Measurements from ENCODE around the gene TGFBRAP1.

Gene TGFBRAP1

DNA sequence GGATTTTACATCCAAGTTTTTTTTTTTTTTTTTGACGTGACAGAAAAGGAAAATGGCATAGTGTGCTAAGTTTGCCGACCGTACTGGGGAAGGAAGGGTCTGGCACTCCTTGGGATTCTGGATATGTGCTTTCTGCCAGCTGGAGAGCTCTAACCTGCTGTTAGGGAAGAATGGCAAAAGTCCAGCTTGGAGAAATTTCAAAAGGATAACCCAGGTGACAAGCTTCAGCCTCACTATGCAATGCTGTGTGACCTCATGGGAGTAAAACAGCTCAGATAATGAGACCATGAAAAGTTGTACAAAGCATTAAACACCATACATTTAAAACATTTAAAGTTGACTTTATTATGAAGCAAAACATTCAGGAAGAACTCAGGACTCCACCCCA, 98.3 kb downstream of the TGFBRAP1 start:
- ChIA-PET POLR2A (ENCODE audit: low non-redundant PET) (no interaction called here), CTCF (no interaction called here)
- H3K27ac ChIP-seq = no peak overlapping the region
- TF ChIP-seq, protein P1, sequence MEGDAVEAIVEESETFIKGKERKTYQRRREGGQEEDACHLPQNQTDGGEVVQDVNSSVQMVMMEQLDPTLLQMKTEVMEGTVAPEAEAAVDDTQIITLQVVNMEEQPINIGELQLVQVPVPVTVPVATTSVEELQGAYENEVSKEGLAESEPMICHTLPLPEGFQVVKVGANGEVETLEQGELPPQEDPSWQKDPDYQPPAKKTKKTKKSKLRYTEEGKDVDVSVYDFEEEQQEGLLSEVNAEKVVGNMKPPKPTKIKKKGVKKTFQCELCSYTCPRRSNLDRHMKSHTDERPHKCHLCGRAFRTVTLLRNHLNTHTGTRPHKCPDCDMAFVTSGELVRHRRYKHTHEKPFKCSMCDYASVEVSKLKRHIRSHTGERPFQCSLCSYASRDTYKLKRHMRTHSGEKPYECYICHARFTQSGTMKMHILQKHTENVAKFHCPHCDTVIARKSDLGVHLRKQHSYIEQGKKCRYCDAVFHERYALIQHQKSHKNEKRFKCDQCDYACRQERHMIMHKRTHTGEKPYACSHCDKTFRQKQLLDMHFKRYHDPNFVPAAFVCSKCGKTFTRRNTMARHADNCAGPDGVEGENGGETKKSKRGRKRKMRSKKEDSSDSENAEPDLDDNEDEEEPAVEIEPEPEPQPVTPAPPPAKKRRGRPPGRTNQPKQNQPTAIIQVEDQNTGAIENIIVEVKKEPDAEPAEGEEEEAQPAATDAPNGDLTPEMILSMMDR (conservative IDR thresholded peaks at IDR 0.05; ENCODE audit: low read depth) = no peak
- no peak for DNase-seq (ENCODE audit: low spot score)

DNA sequence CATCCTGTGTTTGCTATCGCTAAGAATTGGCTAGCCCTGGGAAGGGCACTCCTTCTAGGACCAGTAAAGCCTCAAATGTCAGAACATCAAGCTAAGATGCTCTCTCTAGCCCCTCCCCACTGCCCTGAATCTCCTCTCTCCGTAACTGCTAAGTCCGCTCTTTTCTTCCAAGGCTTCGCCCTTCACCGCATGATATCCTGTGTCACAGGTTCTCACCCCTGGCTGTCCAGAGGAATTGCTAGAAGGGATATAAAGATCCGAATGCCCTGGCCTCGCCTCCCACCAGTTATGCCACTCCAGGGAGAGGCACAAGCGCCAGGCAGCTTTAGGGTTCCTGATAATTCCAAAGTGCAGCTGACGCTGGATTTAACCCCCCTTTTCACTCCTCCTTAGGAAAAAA, 105.1 kb downstream of the TGFBRAP1 start:
- DNase-seq (ENCODE audit: low spot score) = no peak
- no peak overlapping the region for H3K27ac ChIP-seq
- CTCF ChIA-PET = no interaction called here
- TF ChIP-seq, protein P1 (conservative IDR thresholded peaks at IDR 0.05; ENCODE audit: low read depth) = no peak
- POLR2A ChIA-PET (ENCODE audit: low non-redundant PET) = no interaction called here

DNA sequence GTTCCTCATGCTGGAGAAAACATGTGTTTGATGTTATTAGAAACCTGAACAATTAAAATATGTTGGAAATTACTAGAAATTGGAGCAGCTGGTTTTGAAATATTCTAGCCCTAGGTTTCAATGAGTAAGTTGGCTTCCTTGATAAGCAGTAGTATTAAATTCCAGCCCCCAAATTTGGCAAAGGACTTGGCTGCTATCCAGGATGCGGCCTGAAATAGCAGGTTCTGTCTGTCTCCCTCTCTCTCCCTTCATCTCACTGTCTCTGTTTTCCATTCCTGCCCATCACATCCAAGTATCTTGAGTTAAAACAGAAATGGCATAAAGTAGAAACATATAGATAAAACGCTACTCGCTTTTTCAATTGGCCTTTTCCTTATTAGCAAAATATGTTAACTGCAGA, 108.9 kb downstream of the TGFBRAP1 start:
- ChIA-PET CTCF (interaction anchor here (0.6 kb wide), 1 partner anchor 867 kb away, joined by 3 read pairs; no protein-coding TSS in a partner anchor), POLR2A (ENCODE audit: low non-redundant PET) (no interaction called here)
- DNase-seq (ENCODE audit: low spot score) = no peak
- TF ChIP-seq, protein P1 (conservative IDR thresholded peaks at IDR 0.05; ENCODE audit: low read depth) = no peak
- H3K27ac ChIP-seq = no peak overlapping the region

DNA sequence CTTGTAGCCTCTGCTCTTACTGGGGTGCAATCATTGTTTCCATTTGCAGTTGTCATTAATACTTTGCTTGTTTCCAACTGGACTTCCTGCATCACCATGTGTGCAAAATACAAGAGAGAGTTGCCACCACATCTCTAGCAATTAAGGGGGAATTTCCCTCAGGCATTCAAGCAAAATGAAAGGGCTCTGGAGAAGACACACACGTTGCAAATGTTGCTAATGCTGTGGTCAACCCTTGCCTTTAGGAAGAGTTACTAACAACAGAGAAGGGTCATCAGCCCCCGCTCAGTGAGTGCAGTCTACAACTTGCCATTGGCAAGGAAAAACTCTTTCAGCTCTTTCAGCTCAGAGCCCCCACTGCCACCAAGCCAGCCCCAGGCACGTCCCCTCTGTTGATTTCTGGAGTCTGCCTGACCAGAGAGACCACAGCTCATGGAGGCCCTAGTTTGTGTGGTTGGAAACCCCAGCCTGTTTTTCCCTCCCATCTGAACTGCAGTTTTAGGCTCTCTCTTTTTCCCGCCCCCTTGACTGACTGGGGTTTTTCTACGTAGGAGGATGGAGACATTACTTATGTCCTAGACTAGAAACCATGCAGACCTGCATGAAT, 113.8 kb downstream of the TGFBRAP1 start:
- DNase-seq (ENCODE audit: low spot score) = no peak
- ChIA-PET CTCF (interaction anchor here (0.7 kb wide), 1 partner anchor 1127 kb away, joined by 3 read pairs; no protein-coding TSS in a partner anchor), POLR2A (ENCODE audit: low non-redundant PET) (no interaction called here)
- TF ChIP-seq, protein P1 (conservative IDR thresholded peaks at IDR 0.05; ENCODE audit: low read depth) = no peak
- H3K27ac ChIP-seq = no peak overlapping the region

All from RWPE1 (cell line).